AG10803 (cell line): ENCODE data around the gene PPDPF.

Experiments used
- DNase-seq: peaks from one replicate; pipeline ENCODE4 v3.0.0; 2010; ENCODE audit warnings: low read depth
- H3K4me3 ChIP-seq: 2 replicates; pipeline ENCODE4 v1.5.1; 2011; ENCODE audit warnings: mild to moderate bottlenecking, low read length, control low read depth
- TF ChIP-seq, protein P1 (sequence below): conservative IDR thresholded peaks from 2 replicates; pipeline ENCODE4 v1.5.1; 2011; ENCODE audit warnings: mild to moderate bottlenecking, low read length, control low read depth, inconsistent platforms

Gene PPDPF

GRCh38 chr20:63563225-63563935 is 42.8 kb downstream of the PPDPF start:
- no peak for DNase-seq
- no peak overlapping the region for H3K4me3 ChIP-seq

DNA sequence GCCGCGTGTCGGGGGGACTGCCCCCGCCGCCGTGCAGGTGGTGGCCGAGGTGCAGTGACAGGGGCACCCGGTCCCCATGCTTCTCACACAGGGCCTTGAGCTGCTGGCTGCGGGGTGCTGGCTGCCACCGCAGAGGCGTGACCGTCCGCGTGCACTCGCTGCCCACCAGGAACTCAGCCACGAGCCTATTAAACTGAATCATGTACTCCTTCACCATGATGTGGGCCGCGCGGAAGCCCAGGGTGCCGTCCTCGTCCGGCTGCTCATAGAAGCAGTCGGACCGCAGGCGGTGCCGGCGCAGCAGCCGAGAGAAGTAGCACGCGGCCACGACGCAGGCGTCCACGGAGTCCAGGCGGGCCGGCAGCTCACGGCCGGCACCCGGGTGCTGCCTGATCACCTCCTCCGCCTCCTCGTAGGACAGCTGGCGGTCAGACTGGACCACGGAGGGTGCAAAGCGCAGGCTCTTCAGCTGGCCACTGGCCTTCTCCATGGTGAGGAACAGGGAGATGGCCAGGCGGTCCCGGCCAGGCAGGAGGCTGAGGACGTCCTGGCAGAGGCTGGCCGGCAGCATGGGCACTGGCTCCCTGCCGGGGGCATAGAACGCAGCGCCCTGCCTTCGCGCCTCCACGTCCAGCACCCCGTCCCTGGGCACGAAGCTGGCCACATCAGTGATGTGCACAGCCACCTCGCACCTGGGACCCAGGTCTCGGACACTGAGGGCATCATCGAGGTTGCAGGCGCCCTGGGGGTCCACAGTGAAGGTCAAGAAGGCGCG is 43.7 kb downstream of the PPDPF start:
- TF ChIP-seq, protein P1, sequence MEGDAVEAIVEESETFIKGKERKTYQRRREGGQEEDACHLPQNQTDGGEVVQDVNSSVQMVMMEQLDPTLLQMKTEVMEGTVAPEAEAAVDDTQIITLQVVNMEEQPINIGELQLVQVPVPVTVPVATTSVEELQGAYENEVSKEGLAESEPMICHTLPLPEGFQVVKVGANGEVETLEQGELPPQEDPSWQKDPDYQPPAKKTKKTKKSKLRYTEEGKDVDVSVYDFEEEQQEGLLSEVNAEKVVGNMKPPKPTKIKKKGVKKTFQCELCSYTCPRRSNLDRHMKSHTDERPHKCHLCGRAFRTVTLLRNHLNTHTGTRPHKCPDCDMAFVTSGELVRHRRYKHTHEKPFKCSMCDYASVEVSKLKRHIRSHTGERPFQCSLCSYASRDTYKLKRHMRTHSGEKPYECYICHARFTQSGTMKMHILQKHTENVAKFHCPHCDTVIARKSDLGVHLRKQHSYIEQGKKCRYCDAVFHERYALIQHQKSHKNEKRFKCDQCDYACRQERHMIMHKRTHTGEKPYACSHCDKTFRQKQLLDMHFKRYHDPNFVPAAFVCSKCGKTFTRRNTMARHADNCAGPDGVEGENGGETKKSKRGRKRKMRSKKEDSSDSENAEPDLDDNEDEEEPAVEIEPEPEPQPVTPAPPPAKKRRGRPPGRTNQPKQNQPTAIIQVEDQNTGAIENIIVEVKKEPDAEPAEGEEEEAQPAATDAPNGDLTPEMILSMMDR, result no peak
- no peak overlapping the region for H3K4me3 ChIP-seq
- no peak for DNase-seq

More at GRCh38 chr20:63563225-63563935, 42.8 kb downstream of the PPDPF start:
- TF ChIP-seq, protein P1, result no peak

- DNase-seq, result no peak
- no peak overlapping the region for H3K4me3 ChIP-seq
- TF ChIP-seq, protein P1, result no peak
Measured at GRCh38 chr20:63565021-63565698, 44.6 kb downstream of the PPDPF start.

GRCh38 chr20:63565699-63566335 is 45.3 kb downstream of the PPDPF start:
- TF ChIP-seq, protein P1, result no peak
- no peak overlapping the region for H3K4me3 ChIP-seq
- DNase-seq, result no peak

DNA sequence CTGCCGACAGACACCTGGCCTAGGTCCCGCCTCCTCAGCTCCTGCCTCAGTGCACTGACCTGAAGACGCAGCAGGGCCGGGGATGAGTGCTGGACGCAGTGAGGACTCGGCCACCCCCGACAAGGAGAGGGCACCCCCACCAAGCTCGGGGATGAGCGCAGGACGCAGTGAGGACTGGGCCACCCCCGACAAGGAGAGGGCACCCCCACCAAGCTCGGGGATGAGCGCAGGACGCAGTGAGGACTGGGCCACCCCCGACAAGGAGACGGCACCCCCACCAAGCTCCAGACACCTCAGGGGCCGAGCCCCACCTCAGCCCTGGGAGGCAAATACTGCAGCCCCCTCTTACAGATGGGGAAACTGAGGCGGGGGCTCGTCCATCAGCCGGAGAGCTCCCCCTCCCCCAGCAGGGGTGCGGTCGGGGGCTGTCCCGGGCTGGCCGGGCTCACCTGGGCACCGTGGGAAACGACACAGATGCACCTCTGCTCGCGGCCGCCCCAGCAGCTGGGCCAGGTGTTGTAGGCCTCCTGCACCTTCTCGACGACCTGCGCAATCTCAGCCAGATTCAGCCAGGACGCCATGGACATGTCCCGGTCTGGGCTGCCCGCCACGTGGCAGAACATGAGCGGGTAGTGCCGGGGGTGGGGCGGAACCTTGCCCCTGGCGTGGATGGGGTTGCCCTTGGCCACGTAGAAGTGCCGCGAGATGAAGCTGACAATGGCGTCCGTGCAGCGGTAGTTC is 46.0 kb downstream of the PPDPF start:
- H3K4me3 ChIP-seq, result no peak overlapping the region
- TF ChIP-seq, protein P1, result no peak
- no peak for DNase-seq

GRCh38 chr20:63567136-63567385 is 46.5 kb downstream of the PPDPF start:
- TF ChIP-seq, protein P1, result no peak
- H3K4me3 ChIP-seq, result no peak overlapping the region
- no peak for DNase-seq
